Activated CD8-positive, alpha-beta memory T cell treated with anti-CD3 and anti-CD28 coated beads for 36 hours (primary cell): ENCODE measurements around the gene ADGRD1. TPM values are rescaled to one million over a fixed set of nuclear protein-coding genes. Genes with fewer than 3 reads are reported as not detected.
"Not testable (repeated sequence)": the region's sequence is repeated elsewhere in the genome, so short reads cannot be mapped to it uniquely, and the experiment has no call there.

ENCODE experiments used
- CTCF ChIA-PET: fragments of 350-600 bp; sonication (Branson Sonifier 250); formaldehyde crosslinking; loops from one replicate; lab custom pipeline; 2021; ENCODE audit warnings: antibody characterized with exemption; lab: Charles Lee
- POLR2A ChIA-PET: fragments of 350-600 bp; sonication (Branson Sonifier 250); formaldehyde crosslinking; loops from one replicate; lab custom pipeline; 2021; ENCODE audit warnings: antibody characterized with exemption; lab: Charles Lee
- total RNA-seq, 2 experiments: library from RNA; stranded (reverse); gene quantifications; one replicate each; pipeline ENCODE4 v1.2.3, GENCODE V29; 2021

Gene ADGRD1
- total RNA-seq, 2 experiments from 2014 or later: 0.57 to 0.78 TPM

DNA sequence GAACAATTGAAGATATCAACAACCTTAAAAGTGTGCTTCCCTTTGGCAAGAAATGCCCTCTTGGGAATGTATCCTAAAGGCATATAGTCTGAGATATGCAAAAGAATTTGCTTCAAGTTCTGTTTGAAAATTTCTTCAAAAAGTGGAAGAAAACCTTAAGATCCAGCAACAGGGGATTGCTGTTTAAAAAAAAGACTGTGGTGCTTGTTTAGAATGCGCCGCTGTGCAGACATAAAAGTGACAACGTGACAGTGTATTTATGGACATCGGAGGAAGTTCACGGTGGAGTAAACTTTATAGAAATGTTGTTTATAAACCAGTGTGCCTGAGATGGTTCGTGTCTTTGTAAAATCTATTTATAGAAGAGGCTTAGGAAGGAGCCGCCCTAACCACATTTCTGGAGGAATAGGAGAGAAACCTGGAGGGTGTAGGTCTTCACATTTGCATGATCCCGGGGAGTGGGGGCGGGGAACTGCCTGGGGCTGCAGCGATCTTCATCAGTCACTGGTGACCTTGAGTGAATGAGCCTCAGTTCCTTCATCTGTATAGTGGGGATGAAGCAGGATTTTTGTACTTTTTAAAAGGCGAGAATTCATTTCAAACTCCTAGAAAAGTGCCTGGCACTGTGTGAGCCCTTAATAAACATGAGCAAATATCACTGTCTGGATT is 27.5 kb downstream of the ADGRD1 start:
- POLR2A ChIA-PET: no interaction called here

DNA sequence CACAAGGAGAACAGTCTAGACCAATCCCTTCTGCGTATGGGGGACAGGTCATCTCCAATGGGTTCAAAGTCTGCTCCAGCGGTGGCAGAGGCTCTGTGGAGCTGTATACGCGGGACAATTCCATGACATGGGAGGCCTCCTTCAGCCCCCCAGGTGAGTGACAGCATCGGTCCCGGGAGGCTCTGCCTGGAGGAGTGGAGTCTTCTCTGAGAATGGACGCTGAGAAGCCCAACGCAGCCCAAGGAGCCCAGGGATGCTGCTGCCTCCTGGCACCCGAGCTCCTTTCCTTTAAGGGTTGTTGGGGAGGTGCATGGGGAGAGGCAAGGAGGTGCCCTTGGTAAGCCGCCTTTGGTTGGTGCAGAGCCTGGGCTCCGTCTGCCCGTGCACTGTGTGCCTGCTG is 28.2 kb downstream of the ADGRD1 start:
- CTCF ChIA-PET: no interaction called here

More for the DNA sequence above, 27.5 kb downstream of the ADGRD1 start:
- CTCF ChIA-PET: no interaction called here

GRCh38 chr12:130982565-130983225 is 29.0 kb downstream of the ADGRD1 start:
- POLR2A ChIA-PET: no interaction called here
- CTCF ChIA-PET: no interaction called here

More for the DNA sequence above, 28.2 kb downstream of the ADGRD1 start:
- POLR2A ChIA-PET: no interaction called here

- ChIA-PET POLR2A (no interaction called here), CTCF (no interaction called here)
Measured at GRCh38 chr12:130983328-130984017, 29.8 kb downstream of the ADGRD1 start.

DNA sequence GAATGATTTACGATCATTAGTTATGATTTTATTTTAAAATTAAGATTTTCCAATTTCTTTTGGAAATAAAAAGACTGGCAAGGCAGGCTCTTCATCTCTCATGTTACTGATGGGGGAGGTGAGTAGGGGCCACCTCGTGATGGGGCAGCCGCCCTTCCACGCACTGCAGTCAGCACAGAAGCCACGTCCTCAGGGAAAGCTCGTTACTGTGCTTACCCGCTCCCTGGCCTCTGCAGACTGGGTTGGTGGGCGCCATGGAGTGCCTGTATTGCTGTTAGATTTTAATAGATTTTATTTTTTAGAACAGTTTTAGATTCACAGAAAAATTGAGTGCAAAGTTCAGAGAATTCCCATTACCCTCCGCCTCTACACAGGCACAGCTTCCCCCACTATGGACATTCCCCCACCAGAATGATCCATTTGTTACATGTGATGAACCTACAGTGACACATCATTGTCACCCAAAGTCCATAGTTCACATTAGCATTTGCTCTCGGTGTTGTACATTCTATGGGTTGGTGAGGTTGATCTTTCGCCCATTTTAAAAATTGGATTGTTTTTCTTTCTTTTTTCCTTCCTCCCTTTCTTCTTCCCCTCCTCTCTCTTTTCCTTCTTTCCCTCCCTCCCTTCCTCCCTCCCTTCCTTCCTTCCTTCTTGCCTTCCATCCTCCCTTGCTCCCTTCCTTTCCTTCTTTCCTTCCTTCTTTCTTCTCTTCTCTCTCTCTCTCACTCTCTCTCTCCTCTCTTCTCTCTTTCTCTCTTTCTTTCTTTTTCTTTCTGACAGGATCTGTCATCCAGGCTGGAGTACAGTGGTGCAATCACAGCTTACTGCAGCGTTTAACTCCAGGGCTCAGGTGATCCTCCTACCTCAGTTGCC is 30.7 kb downstream of the ADGRD1 start:
- POLR2A ChIA-PET: no interaction called here
- CTCF ChIA-PET: no interaction called here

GRCh38 chr12:130987151-130987931 is 33.6 kb downstream of the ADGRD1 start:
- CTCF ChIA-PET: no interaction called here
- POLR2A ChIA-PET: no interaction called here

GRCh38 chr12:130988261-130988660 is 34.6 kb downstream of the ADGRD1 start:
- CTCF ChIA-PET: no interaction called here
- POLR2A ChIA-PET: no interaction called here

DNA sequence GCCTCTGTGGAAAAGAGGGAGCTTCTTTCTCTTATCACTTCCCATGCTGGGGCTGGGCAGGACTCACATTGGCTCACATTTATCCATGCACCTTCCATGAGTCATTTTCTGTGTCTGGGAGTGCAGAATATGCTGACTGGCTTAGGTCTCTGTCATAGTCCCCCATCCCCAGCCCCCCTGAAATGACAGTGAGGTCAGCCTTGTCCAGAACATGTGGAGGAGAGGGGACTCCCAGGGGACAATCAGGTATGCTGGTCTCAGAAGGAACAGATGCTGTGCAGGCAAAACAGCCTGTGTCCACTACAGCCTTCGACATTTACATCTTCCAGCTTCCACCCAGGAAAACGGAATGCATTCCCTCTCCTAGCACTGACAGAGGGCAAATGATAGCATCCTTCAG is 35.0 kb downstream of the ADGRD1 start:
- ChIA-PET POLR2A (no interaction called here), CTCF (no interaction called here)

GRCh38 chr12:130989391-130989790 is 35.7 kb downstream of the ADGRD1 start:
- POLR2A ChIA-PET: no interaction called here
- CTCF ChIA-PET: no interaction called here

DNA sequence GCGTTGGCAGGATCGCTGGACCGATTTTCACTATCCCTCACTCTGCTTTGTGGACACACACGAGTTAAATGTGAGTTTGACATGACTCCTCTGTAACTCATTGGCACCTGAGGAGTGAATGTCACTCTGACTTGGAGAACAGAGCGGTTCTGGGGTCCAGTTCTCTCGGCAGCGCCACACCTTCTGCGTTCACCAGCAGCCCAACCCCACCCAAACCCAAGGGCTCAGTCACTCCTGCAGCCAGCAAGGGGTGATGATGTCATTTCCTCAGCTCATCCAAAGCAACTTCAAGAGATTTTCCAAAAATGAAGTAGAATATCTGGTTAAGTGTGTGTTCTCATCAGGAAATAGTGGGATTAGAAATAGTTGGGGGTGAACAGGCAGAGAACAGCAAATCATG is 36.3 kb downstream of the ADGRD1 start:
- CTCF ChIA-PET: no interaction called here
- POLR2A ChIA-PET: no interaction called here

- ChIA-PET CTCF (no interaction called here), POLR2A (no interaction called here)
Measured at GRCh38 chr12:130992448-130992847, 38.7 kb downstream of the ADGRD1 start.

DNA sequence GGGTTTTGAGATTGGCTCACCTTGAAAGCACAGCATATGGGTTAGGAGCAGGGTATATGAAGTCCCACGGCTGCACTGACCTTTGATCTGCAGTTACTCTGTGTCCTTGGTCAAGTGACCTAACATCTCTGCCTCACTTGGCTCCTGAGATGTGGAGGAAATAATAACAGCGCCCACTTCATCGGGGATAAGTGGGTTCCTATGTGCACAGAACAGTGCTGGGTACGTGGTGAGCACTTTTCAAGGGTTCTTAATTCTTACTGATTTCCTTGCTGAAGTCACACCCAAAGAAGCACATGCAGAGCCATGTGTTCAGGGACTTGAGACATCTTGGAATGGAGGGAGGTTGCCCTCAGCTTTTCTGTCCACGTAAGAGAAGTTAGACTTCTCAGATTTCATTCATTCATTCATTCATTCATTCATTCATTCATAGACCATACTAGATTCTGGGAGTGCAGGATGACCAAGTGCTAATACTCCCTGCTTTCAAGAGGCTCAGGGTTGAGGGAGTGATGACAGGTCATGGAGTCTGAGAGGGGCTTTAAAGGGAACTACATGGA is 39.4 kb downstream of the ADGRD1 start:
- ChIA-PET CTCF (no interaction called here), POLR2A (no interaction called here)

- ChIA-PET POLR2A (no interaction called here), CTCF (no interaction called here)
Measured at GRCh38 chr12:130993759-130994670, 40.3 kb downstream of the ADGRD1 start.

DNA sequence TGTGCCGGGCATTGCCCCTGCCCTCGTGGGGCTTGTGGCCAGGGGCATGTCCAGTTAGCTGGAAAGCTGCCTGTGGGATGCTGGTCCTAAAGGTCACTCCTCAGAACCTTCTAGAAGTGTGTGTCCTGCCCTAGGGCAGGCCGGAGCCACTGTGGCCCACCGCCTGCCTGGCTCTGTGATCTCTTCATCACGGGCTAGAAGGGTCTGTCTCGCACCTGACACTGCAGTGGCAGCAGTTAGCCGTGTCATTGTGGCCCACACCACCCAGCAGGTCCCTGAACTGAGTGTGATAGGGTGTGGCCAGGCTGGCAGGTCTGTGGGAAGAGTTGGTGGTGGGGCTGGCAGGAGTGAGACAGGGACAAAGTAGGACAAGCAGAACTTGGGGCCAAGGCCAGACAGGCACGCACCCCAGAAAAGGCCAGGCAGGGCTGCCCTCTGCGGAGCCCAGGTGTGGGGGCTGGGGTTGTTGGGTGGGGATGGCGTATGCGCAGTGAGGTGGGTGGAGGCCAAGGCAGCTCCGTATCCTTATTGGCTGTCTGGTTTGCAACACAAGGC is 41.2 kb downstream of the ADGRD1 start:
- POLR2A ChIA-PET: no interaction called here
- CTCF ChIA-PET: no interaction called here

- POLR2A ChIA-PET, CTCF ChIA-PET: not testable (repeated sequence)
Measured at GRCh38 chr12:130995386-130995969, 41.8 kb downstream of the ADGRD1 start.

GRCh38 chr12:130998136-130998535 is 44.4 kb downstream of the ADGRD1 start:
- ChIA-PET POLR2A (no interaction called here), CTCF (no interaction called here)

- CTCF ChIA-PET: no interaction called here
Measured at GRCh38 chr12:131000000-131000486, 46.3 kb downstream of the ADGRD1 start.

More at GRCh38 chr12:131000000-131000486, 46.3 kb downstream of the ADGRD1 start:
- POLR2A ChIA-PET: no interaction called here
